Tibial nerve (tissue), 4 donors: Measurements from ENCODE around the gene ACAD9. TPM values are rescaled to one million over a fixed set of nuclear protein-coding genes. Genes with fewer than 3 reads are reported as not detected.

Experiments used
- DNase-seq, 2 donors: peaks; one replicate each; pipeline ENCODE4 v3.0.0-alpha.2; 2019; ENCODE audit warnings: low spot score in 2 of 2
- H3K27ac ChIP-seq, 4 donors: fragments of 200-600 bp; sonication (generic) in 3 of 4; one replicate each; pipeline ENCODE4 v1.5.1; 2017 to 2019; ENCODE audit warnings: mild to moderate bottlenecking in 1 of 4
- H3K27me3 ChIP-seq, 2 donors: fragments of 200-600 bp; sonication (generic) in 1 of 2; one replicate each; pipeline versions ENCODE4 v1.5.1 to v1.6.0; 2017 to 2019
- H3K36me3 ChIP-seq, 3 donors: fragments of 200-600 bp; sonication (generic); one replicate each; pipeline ENCODE4 v1.5.1; 2018 to 2019
- H3K4me1 ChIP-seq, 4 donors: fragments of 200-600 bp; sonication (generic) in 3 of 4; one replicate each; pipeline ENCODE4 v1.5.1; 2017 to 2019
- H3K4me3 ChIP-seq, 4 donors: fragments of 200-600 bp; sonication (generic) in 3 of 4; one replicate each; pipeline ENCODE4 v1.5.1; 2017 to 2019; ENCODE audit warnings: mild to moderate bottlenecking in 1 of 4, moderate library complexity in 1 of 4
- H3K9me3 ChIP-seq, 4 donors: fragments of 200-600 bp; sonication (generic) in 3 of 4; one replicate each; pipeline ENCODE4 v1.5.1; 2017 to 2019
- EP300 ChIP-seq, 2 donors: sonication (generic); formaldehyde crosslinking; IDR thresholded peaks; one replicate each; pipeline ENCODE4 v1.6.1; 2017; ENCODE audit warnings: antibody characterized with exemption in 2 of 2, mild to moderate bottlenecking in 1 of 2
- POLR2A ChIP-seq, 2 donors: fragments of 450-650 bp; IDR thresholded peaks; one replicate each; pipeline ENCODE4 v1.6.1; 2017; ENCODE audit warnings: antibody characterized with exemption in 2 of 2, mild to moderate bottlenecking in 2 of 2, moderate library complexity in 2 of 2
- WGBS, 2 donors: methylation state at CpG; one replicate each; pipeline ENCODE4 v1.1.5; 2018; 5-methylcytosine and 5-hydroxymethylcytosine counted together
- total RNA-seq, 4 donors: library from RNA; depleted of rRNA; stranded (reverse); fragments of >200 nt; gene quantifications; one replicate each; pipeline ENCODE4 v1.1.0, GENCODE V29; 2016
- TF ChIP-seq, protein P1 (sequence below), 5 experiments: fragments of 200-600 bp in 3 of 5; fragments of 450-650 bp in 2 of 5; sonication (generic) in 3 of 5; IDR thresholded peaks; one replicate each; pipeline ENCODE4 v1.5.1; 2016 to 2019; ENCODE audit warnings: antibody characterized with exemption in 5 of 5, mild to moderate bottlenecking in 3 of 5, moderate library complexity in 2 of 5

Gene ACAD9
- total RNA-seq, 4 donors from 2014 or later: 49.6 to 81.9 (median 63.7) TPM

DNA sequence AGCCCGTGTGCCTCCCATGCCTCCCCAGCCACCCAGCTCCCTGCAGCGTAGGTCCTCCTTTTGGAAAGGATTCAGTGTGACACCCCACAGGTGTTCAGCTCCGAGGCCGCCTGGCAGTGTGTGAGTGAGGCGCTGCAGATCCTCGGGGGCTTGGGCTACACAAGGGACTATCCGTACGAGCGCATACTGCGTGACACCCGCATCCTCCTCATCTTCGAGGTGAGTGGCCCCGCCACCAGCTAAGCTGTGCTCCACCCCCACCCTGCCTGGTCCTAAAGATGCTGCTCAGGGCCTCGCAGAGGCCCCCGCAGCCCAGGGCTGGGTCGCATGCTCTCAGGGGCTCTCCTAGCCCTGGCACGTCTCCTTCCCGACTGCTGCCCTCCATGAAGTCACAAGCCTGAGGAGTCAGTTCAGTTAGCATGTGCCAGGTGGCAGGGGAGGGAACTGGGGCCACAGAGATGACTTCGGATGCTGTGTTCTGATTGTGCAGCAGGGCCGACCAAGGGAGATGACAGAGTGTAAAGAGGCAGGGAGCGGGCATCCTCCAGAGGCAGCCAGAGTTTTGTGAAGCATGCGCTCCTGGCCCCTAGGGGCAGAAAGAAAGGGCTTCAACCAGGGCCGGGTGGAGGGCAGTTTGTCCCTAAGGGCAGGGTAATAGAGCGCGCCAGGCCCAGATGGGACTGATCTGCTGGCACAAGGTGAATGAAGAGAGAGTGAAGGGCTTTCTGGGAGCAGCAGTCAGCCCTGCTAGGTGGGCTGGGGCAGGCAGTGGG is 26.8 kb downstream of the ACAD9 start:
- H3K36me3 ChIP-seq: peaks cover 9 to 100% (median 27%) of the 10 kb centered on the region in 3 donors
- H3K9me3 ChIP-seq: no peaks in the 10 kb centered on the region
- no peak overlapping the region for H3K4me3 ChIP-seq
- TF ChIP-seq, protein P1, sequence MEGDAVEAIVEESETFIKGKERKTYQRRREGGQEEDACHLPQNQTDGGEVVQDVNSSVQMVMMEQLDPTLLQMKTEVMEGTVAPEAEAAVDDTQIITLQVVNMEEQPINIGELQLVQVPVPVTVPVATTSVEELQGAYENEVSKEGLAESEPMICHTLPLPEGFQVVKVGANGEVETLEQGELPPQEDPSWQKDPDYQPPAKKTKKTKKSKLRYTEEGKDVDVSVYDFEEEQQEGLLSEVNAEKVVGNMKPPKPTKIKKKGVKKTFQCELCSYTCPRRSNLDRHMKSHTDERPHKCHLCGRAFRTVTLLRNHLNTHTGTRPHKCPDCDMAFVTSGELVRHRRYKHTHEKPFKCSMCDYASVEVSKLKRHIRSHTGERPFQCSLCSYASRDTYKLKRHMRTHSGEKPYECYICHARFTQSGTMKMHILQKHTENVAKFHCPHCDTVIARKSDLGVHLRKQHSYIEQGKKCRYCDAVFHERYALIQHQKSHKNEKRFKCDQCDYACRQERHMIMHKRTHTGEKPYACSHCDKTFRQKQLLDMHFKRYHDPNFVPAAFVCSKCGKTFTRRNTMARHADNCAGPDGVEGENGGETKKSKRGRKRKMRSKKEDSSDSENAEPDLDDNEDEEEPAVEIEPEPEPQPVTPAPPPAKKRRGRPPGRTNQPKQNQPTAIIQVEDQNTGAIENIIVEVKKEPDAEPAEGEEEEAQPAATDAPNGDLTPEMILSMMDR (IDR thresholded peaks at IDR 0.05): no peak
- TF ChIP-seq EP300 (IDR thresholded peaks at IDR 0.05): no peak
- TF ChIP-seq POLR2A (IDR thresholded peaks at IDR 0.05): no peak
- no peak for DNase-seq
- whole genome bisulfite sequencing, 2 donors: 82 to 84% methylated on average over 10 to 21 of the region's 25 CpGs
- no peaks in the 10 kb centered on the region for H3K27me3 ChIP-seq
- H3K27ac ChIP-seq: no peak overlapping the region
- H3K4me1 ChIP-seq: no peaks in the 10 kb centered on the region

DNA sequence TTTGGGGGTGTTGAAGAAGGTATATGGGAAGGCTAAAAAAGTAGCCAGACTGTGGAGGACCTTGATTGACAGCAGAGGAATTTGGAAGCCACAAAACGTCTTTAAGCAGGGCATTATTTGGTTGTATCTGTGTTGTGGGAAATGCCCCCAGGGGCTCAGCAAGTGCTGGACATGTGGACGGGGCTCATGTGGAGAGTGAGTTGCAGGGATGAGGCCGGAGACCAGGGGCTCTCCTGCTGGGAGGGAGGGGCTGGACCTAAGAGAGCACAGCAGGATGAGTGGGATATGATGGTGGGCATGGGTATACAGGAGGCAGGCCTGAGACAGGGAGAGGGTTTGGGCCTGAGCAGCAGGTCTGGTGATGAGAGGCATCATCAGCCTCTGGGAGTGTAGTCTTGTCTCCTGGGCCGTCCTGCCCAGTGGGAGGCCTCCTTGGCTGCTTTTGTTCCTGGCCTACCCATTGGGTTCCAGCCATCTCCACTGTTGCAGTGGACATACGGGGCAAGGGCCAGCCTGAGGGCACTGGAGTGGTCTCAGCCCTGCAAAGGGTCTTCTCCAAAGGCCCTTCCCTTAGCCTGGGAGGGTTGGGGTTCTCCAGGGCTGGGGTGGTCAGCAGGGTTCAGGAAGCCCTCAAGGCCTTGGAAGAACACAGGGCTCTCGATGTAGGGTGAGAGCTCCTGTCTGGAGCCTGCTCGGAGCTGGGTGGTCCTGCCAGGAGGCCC is 27.5 kb downstream of the ACAD9 start:
- H3K36me3 ChIP-seq: peaks cover 3 to 100% (median 27%) of the 10 kb centered on the region in 3 donors
- DNase-seq: no peak
- 62 to 74% methylated on average over 5 to 7 of the region's 7 CpGs for WGBS, 2 donors

DNA sequence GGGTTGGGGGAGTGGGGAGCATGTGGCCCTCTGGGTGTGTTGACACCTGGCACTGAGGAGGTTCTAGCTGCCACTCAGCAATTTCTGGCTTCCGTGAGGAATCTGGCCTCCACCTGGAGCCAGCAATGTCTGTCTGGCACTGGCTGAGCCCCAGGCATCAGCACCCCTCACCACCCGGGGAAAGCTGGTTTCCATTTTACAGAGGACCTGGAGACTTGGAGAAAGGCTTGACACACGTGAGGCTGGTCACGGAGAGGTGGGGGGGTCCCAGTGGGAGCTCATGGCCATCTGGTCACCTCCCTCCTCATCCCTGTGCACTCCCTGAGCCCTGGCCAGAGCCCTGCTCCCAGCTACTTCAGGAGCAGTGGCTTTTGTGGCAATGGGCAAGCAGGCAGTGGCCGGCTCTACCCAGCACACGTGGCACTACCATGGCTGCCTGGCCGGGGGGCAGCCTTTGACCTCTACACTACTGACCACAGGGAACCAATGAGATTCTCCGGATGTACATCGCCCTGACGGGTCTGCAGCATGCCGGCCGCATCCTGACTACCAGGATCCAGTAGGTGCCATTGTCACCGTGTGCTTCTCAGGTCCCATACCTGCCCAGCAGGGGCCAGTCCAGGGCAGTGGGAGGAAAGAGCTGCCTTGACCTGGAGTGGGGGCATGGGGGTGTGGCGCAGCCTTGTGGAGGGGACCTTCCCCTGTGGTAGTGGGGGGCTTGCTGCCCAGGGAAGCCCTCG is 28.5 kb downstream of the ACAD9 start:
- WGBS, 2 donors: 85 to 87% methylated on average over 10 to 13 of the region's 15 CpGs
- TF ChIP-seq POLR2A (IDR thresholded peaks at IDR 0.05) (no peak), EP300 (IDR thresholded peaks at IDR 0.05) (no peak)
- TF ChIP-seq, protein P1 (IDR thresholded peaks at IDR 0.05): no peak

More for the DNA sequence above, 27.5 kb downstream of the ACAD9 start:
- Histone ChIP-seq H3K27ac (no peak overlapping the region), H3K9me3 (no peaks in the 10 kb centered on the region), H3K4me1 (no peaks in the 10 kb centered on the region), H3K4me3 (no peak overlapping the region), H3K27me3 (no peaks in the 10 kb centered on the region)
- TF ChIP-seq EP300 (IDR thresholded peaks at IDR 0.05): no peak
- TF ChIP-seq, protein P1 (IDR thresholded peaks at IDR 0.05): no peak
- no peak for TF ChIP-seq POLR2A (IDR thresholded peaks at IDR 0.05)

DNA sequence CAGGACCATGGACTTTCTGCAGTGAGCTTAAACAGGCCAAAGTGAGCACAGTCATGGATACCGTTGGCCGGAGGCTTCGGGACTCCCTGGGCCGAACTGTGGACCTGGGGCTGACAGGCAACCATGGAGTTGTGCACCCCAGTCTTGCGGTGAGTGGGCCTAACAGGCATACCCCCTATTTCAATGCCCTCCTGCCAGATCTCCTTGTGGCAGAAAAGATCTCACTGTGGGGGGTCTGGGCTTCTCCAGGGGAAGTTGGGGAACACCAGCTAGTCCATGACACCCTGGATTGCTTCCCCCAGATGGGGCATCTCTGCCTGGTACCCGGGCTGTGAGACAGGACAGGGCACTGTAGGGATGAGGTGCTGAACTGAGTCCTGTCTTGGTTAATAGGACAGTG is 29.5 kb downstream of the ACAD9 start:
- 94 to 98% methylated on average over 6 of the region's 6 CpGs for WGBS, 2 donors
- Histone ChIP-seq H3K36me3 (peaks cover 3 to 100% (median 40%) of the 10 kb centered on the region in 3 donors), H3K9me3 (no peaks in the 10 kb centered on the region), H3K4me1 (no peaks in the 10 kb centered on the region), H3K27me3 (no peaks in the 10 kb centered on the region), H3K4me3 (no peak overlapping the region), H3K27ac (no peak overlapping the region)
- TF ChIP-seq, protein P1 (IDR thresholded peaks at IDR 0.05): no peak
- TF ChIP-seq POLR2A (IDR thresholded peaks at IDR 0.05) (no peak), EP300 (IDR thresholded peaks at IDR 0.05) (no peak)
- DNase-seq: no peak

More for the DNA sequence above, 28.5 kb downstream of the ACAD9 start:
- H3K27ac ChIP-seq: no peak overlapping the region
- H3K27me3 ChIP-seq: no peaks in the 10 kb centered on the region
- no peak for DNase-seq
- H3K4me3 ChIP-seq: no peak overlapping the region
- peaks cover 3 to 100% (median 34%) of the 10 kb centered on the region in 3 donors for H3K36me3 ChIP-seq
- H3K4me1 ChIP-seq: no peaks in the 10 kb centered on the region
- H3K9me3 ChIP-seq: no peaks in the 10 kb centered on the region
